Activated CD8-positive, alpha-beta memory T cell treated with anti-CD3 and anti-CD28 coated beads for 48 hours (primary cell): ENCODE results near the gene PRR3.

ENCODE experiments used
- DNase-seq, 3 experiments: peaks; one replicate each; pipeline ENCODE4 v3.0.0-alpha.2; 2020; ENCODE audit warnings: low read depth in 2 of 3, low spot score in 2 of 3

The PRR3 gene

DNA sequence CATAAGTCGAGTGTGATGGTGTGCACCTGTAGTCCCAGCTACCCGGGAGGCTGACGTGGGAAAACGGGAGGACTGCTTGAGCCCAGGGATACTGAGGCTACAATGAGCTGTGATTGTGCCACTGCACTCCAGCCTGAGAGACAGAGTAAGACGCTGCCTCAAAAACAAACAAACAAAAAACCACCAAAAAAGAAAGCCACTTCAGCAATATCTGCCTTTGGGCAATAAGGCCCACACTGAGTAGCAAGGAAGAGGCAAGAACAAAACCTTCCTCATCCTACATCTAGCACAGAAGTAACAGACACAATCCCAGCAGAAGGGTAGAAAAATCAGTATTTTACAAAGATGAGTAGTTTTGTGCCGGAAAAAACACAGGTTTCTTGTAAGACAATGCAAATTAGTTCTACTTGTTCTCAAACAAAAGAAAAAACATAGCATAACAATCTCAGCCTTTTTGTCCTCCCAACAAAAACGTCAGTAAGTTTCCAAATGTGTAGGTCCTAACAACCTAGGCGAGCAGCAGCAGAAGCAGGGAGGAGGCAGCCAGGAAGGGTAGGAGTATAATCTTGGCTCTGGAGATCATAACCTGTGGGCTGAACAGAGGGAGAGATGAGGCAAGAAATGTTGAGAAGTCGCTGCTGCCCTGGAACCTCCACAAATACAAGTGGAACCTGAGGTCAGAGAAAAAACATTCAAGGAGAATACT is 54.2 kb downstream of the PRR3 start:
- no peak for DNase-seq

DNA sequence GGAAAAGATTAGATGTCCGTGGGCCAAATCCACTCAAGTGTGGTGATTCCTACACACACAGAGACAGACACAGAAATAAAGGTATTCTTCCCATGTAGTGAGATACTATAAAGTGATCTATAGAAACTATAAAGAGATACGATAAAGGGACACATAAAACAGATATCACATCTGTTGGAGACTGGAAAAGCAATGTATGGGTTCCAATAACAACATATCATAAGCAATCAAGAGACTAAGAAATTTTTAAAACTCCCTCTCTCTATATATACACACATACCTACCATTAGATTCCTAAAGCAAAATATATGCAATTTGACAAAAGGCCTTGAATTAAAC is 54.7 kb downstream of the PRR3 start:
- no peak for DNase-seq

GRCh38 chr6:30612213-30612612 is 55.1 kb downstream of the PRR3 start:
- no peak for DNase-seq

DNA sequence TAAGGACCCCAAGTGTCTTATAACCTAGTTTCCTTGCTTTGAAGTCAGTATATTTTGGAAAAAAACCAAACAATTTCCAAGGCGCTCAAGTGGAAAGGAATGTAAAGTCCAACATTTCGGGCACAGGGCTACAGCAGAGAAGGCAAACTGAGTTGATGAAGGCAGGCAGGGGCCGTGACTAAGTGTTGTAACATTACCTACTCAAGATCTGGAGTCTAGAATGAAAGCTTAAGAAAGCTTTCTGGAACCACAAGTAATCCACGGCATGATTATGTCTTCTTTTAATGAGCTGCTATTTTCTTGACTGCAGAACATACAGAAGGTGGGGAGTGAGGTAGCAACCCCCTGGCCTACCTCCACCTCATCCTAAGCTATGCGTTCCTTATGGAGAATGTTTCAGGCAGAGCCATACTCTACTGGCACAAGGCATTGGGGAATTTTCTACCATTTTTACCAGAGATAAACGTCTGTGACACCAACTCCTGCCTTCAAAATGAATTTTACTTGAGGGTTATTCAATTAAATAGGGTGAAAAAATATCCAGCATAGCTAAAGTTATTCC is 55.7 kb downstream of the PRR3 start:
- no peak for DNase-seq
